GM19238 (cell line): ENCODE data around the gene IRF8.
A peak's percentile ranks its signal among the peaks of the same experiment; 100 is the strongest.
"Not testable (repeated sequence)": the region's sequence is repeated elsewhere in the genome, so short reads cannot be mapped to it uniquely, and the experiment has no call there.

ENCODE experiments used
- DNase-seq: peaks from one replicate; pipeline ENCODE4 v3.0.0; 2011; ENCODE audit warnings: low spot score; ENCODE audit not compliant: insufficient read length

The IRF8 gene

GRCh38 chr16:85898521-85899442, at the start of gene IRF8:
Gene IRF8, plus strand, starts transcription at chr16:85899162. Its CDS starts 3,854 bp downstream, at chr16:85903016.
- DNase-seq, result peak; percentile 58

- DNase-seq, result no peak
Observed at GRCh38 chr16:85849388-85849787, 49.6 kb upstream of the IRF8 start.

GRCh38 chr16:85850344-85850880, 48.5 kb upstream of the IRF8 start:
- no peak for DNase-seq

GRCh38 chr16:85851034-85851785, 47.8 kb upstream of the IRF8 start:
- DNase-seq, result no peak

GRCh38 chr16:85853547-85854545, 45.1 kb upstream of the IRF8 start:
- no peak for DNase-seq

- no peak for DNase-seq
Observed at GRCh38 chr16:85854935-85855334, 44.0 kb upstream of the IRF8 start.

- no peak for DNase-seq
Observed at GRCh38 chr16:85856079-85856478, 42.9 kb upstream of the IRF8 start.

- no peak for DNase-seq
Observed at GRCh38 chr16:85856585-85856984, 42.4 kb upstream of the IRF8 start.

- DNase-seq, result no peak
Observed at GRCh38 chr16:85857406-85857805, 41.6 kb upstream of the IRF8 start.

- DNase-seq, result not testable (repeated sequence)
Observed at GRCh38 chr16:85858571-85858970, 40.4 kb upstream of the IRF8 start.

- DNase-seq, result no peak
Observed at GRCh38 chr16:85858984-85859817, 39.8 kb upstream of the IRF8 start.

GRCh38 chr16:85859818-85860125, 39.2 kb upstream of the IRF8 start:
- no peak for DNase-seq

- no peak for DNase-seq
Observed at GRCh38 chr16:85860413-85861094, 38.4 kb upstream of the IRF8 start.

GRCh38 chr16:85861095-85861825, 37.7 kb upstream of the IRF8 start:
- DNase-seq, result no peak

- DNase-seq, result no peak
Observed at GRCh38 chr16:85862476-85863383, 36.2 kb upstream of the IRF8 start.

- no peak for DNase-seq
Observed at GRCh38 chr16:85863384-85863774, 35.6 kb upstream of the IRF8 start.

- DNase-seq, result no peak
Observed at GRCh38 chr16:85864965-85865364, 34.0 kb upstream of the IRF8 start.

- no peak for DNase-seq
Observed at GRCh38 chr16:85867189-85867588, 31.8 kb upstream of the IRF8 start.
